Endothelial cell (in vitro differentiated cells): ENCODE results near the gene ASMTL. TPM values are rescaled to one million over a fixed set of nuclear protein-coding genes. Genes with fewer than 3 reads are reported as not detected.
"Not testable (repeated sequence)": the region's sequence is repeated elsewhere in the genome, so short reads cannot be mapped to it uniquely, and the experiment has no call there.

Source experiments
- DNase-seq: peaks from one replicate; pipeline ENCODE4 v3.0.0; 2021; ENCODE audit warnings: low spot score
- H3K27ac Mint-ChIP-seq: one replicate; pipeline ENCODE4 v1.8.0; 2021; ENCODE audit warnings: mixed read lengths, inconsistent platforms; ENCODE audit not compliant: unreplicated experiment
- H3K27me3 Mint-ChIP-seq: one replicate; pipeline ENCODE4 v1.8.0; 2021; ENCODE audit warnings: mild to moderate bottlenecking, moderate library complexity, mixed read lengths, inconsistent platforms; ENCODE audit not compliant: unreplicated experiment
- H3K36me3 Mint-ChIP-seq: one replicate; pipeline ENCODE4 v1.8.0; 2021; ENCODE audit warnings: mild to moderate bottlenecking, low read depth, mixed read lengths, inconsistent platforms; ENCODE audit not compliant: unreplicated experiment
- H3K4me1 Mint-ChIP-seq: one replicate; pipeline ENCODE4 v1.8.0; 2021; ENCODE audit warnings: mild to moderate bottlenecking, mixed read lengths, inconsistent platforms; ENCODE audit not compliant: unreplicated experiment
- H3K4me3 Mint-ChIP-seq: one replicate; pipeline ENCODE4 v1.8.0; 2021; ENCODE audit warnings: mild to moderate bottlenecking, mixed read lengths, inconsistent platforms; ENCODE audit not compliant: unreplicated experiment
- H3K9me3 Mint-ChIP-seq: one replicate; pipeline ENCODE4 v1.8.0; 2021; ENCODE audit warnings: mixed read lengths, inconsistent platforms; ENCODE audit not compliant: unreplicated experiment
- CTCF ChIP-seq: fragments of 200-600 bp; sonication (generic); IDR thresholded peaks from one replicate; pipeline ENCODE4 v1.5.0; 2021; ENCODE audit warnings: antibody characterized with exemption; ENCODE audit not compliant: unreplicated experiment
- total RNA-seq: library from RNA; stranded (reverse); fragmentation: NEBNext Ultra II Directional; extraction: Animal tissue kit (Norgen Biotek cat#: 25700); gene quantifications from one replicate; pipeline ENCODE4 v1.2.1, GENCODE V29; 2021; ENCODE audit not compliant: unreplicated experiment

The ASMTL gene
- total RNA-seq, 1 donor from 2014 or later, result 25.8 TPM

DNA sequence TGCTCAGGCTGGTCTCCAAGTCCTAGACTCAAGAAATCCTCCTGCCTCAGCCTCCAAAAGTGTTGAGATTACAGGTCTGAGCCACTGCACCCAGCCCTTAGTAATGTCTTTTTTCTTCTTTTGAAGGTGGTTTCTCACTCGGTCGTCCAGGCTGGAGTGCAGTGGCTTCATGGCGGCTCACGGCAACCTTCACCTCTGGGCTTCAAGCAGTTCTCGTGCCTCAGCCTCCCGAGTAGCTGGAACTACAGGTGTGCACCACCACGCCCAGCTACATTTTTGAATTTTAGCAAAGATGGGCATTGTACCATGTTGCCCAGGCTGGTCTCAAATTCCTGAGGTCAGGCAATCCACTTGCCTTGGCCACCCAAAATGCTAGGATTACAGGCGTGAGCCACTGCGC lies 32.3 kb upstream of the ASMTL start:
- peaks cover 4% of the 10 kb centered on the region for H3K4me1 Mint-ChIP-seq
- H3K9me3 Mint-ChIP-seq, result peaks cover 21% of the 10 kb centered on the region
- DNase-seq, result no peak
- H3K36me3 Mint-ChIP-seq, result peaks cover 3% of the 10 kb centered on the region
- no peak for TF ChIP-seq CTCF
- peaks cover 6% of the 10 kb centered on the region for H3K27me3 Mint-ChIP-seq
- no peak overlapping the region for H3K27ac Mint-ChIP-seq
- no peak overlapping the region for H3K4me3 Mint-ChIP-seq

DNA sequence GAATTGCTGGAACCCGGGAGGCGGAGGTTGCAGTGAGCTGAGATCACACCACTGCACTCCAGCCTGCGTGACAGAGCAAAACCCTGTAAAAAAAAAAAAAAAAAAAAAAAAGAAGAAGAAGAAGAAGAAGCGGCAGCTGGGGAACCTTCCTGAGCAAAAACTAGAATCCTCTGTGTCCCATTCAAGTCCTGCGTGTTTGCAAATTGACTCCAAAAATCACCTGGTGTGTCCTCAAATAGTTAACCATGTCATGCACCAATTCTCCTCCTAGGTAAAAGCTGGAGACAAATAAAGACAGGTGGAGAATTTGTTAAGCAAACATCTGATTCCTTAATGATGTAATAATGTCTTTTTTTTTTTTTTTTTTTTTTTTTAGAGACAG lies 31.9 kb upstream of the ASMTL start:
- DNase-seq, result no peak
- no peak for TF ChIP-seq CTCF
- H3K36me3 Mint-ChIP-seq, result peaks cover 3% of the 10 kb centered on the region
- H3K4me3 Mint-ChIP-seq, result no peak overlapping the region
- H3K4me1 Mint-ChIP-seq, result peaks cover 4% of the 10 kb centered on the region
- H3K27ac Mint-ChIP-seq, result no peak overlapping the region
- H3K27me3 Mint-ChIP-seq, result peaks cover 6% of the 10 kb centered on the region
- H3K9me3 Mint-ChIP-seq, result peaks cover 22% of the 10 kb centered on the region

DNA sequence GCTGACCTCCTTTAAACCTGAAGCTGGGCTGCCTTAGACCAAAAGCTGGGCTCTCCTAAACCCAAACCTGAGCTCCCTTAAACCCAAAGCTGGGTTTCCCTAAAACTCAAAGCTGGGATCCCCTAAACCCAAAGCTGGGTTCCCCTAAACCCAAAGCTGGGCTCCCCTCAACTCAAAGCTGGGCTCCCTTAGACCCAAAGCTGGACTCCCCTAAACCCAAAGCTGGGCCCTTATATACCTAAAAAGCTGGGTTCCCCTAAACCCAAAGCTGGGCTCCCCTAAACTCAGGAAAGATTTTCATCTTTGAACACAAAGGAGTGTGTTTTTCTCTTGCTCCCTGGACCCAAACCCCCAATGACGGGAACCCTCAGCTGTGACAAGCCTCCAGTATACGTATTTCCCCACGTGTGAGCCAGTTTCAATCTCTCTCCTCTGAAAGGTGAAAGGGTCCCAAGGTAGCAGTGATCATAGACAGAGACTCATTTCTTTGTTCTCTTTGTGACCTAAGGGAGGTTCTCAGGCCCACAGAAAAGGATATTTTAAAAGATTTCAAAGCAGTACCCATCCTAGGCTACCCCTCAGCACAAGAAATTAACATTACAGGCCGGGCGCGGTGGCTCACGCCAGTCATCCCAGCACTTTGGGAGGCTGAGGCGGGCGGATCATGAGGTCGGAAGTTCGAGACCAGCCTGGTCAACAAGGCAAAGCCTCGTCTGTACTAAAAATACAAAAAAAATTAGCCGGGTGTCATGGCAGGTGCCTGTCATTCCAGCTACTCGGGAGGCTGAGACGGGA lies 31.3 kb upstream of the ASMTL start:
- Mint-ChIP-seq H3K27me3 (peaks cover 6% of the 10 kb centered on the region), H3K4me1 (peaks cover 4% of the 10 kb centered on the region), H3K9me3 (peaks cover 23% of the 10 kb centered on the region), H3K27ac (no peak overlapping the region), H3K36me3 (peaks cover 3% of the 10 kb centered on the region), H3K4me3 (no peak overlapping the region)
- DNase-seq, result no peak
- TF ChIP-seq CTCF, result no peak

- DNase-seq, H3K4me1 Mint-ChIP-seq, H3K4me3 Mint-ChIP-seq, H3K36me3 Mint-ChIP-seq, H3K27me3 Mint-ChIP-seq, H3K27ac Mint-ChIP-seq: not testable (repeated sequence)
- peaks cover 21% of the 10 kb centered on the region for H3K9me3 Mint-ChIP-seq
Measured at GRCh38 chrX:1482530-1482928, 29.8 kb upstream of the ASMTL start.

DNA sequence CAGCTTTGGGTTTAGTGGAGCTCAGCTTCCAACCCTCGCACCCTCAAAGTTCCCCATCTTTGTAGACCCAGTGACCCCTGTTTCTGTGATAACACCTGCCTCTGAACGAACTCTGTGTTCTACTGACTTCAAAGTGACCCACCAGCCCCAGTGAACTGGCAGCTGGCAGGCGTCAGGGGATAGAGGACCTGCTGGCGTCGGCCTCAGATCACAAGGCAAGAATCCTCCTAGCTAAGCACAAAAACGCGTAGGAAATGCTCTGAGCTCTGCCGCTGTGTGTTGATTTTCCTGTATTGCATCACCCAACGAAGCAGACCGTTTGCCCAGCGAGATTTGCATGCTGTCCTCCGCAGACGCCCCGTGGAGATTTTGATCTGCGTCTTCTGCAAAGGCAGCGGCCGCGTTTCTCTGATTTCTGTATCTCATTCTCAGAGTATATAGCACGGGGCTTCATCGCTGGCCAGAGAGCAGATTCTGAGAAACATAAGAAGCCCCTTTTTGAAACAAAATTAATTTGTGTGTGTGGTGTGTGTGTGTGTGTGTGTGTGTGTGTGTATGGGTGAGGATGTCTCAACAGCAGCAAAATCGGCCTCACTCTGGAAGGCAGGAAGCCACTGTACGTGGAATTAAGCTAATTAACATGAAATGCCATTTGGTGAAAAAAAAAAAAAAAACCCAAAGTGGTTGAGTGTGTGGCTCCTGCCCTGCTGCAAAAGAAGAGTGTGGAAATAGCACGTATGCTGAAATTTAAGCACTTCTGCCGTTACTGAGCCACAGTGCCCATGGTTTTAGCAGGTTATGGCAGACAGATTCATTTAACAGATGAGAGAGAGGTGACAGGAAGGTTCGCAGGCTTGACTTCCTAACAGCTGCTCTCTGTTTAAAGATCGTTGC lies 29.2 kb upstream of the ASMTL start:
- Mint-ChIP-seq H3K4me1 (peaks cover under 1% of the 10 kb centered on the region), H3K36me3 (peaks cover 4% of the 10 kb centered on the region), H3K27me3 (peaks cover 4% of the 10 kb centered on the region), H3K27ac (no peak overlapping the region), H3K4me3 (no peak overlapping the region), H3K9me3 (peaks cover 22% of the 10 kb centered on the region)
- no peak for TF ChIP-seq CTCF
- peak; percentile 18 for DNase-seq
